Measurements from ENCODE around the gene GNG7.
"Not testable (repeated sequence)": the region's sequence is repeated elsewhere in the genome, so short reads cannot be mapped to it uniquely, and the experiment has no call there.

GNG7 gene

DNA sequence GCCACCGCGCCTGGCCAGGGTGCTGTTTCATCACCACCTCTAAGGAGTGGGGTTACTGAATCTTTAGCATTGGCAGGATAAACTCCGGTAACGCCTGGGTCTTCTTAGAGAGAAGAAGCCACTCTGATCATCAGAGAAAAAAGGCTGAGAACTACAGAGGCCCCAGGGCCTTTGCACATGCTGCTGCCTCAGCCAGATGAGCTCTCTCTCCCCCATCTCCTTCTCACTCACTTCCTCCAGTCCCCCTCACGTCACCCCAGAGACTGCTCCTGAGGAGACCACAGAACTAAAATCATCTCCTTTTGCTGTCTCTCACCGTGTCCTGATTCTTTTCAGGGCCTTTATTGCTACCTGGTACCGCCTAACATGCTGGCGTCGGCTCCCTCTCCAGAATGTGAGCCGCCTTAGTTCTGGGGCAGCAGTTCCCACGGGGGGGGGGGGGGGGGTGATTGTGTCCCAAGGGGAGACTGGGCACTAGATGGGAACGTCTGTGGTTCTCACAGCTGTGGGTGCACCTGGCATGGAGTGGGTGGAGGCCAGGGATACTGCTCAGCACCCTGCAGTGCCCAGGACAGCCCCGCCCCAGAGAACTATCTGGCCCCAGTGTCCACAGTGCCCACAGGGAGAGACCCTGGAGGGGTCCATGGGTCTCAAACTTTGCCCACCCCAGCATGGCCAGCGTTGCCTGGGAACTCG lies 23.8 kb upstream of the GNG7 start:
- DNase-seq = no peak

GRCh38 chr19:2724148-2724557 lies 21.7 kb upstream of the GNG7 start:
- DNase-seq = no peak

GRCh38 chr19:2723747-2724146 lies 21.3 kb upstream of the GNG7 start:
- no peak for DNase-seq

DNA sequence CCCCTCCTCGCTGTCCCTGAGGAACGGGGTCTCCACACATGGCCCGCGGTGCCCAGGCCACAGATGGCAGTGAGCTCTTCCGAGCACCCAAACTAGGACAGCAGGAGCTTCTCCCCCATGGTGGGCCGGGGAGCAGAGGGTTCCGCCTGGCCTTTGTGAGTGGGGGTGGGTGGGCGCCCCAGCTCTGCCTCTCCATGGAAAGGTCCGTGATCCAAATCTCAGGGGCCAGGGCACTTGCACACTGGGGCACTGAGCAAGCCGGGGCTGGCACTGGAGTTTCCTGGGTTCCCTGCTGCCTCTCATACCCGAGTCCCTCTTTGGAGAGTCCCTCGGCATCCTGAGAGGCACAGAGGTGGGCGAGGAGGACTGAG lies 20.8 kb upstream of the GNG7 start:
- DNase-seq = no peak

GRCh38 chr19:2722541-2723344 lies 20.2 kb upstream of the GNG7 start:
- DNase-seq = no peak

- no peak for DNase-seq
Observed at GRCh38 chr19:2721570-2722540, 19.4 kb upstream of the GNG7 start.

DNA sequence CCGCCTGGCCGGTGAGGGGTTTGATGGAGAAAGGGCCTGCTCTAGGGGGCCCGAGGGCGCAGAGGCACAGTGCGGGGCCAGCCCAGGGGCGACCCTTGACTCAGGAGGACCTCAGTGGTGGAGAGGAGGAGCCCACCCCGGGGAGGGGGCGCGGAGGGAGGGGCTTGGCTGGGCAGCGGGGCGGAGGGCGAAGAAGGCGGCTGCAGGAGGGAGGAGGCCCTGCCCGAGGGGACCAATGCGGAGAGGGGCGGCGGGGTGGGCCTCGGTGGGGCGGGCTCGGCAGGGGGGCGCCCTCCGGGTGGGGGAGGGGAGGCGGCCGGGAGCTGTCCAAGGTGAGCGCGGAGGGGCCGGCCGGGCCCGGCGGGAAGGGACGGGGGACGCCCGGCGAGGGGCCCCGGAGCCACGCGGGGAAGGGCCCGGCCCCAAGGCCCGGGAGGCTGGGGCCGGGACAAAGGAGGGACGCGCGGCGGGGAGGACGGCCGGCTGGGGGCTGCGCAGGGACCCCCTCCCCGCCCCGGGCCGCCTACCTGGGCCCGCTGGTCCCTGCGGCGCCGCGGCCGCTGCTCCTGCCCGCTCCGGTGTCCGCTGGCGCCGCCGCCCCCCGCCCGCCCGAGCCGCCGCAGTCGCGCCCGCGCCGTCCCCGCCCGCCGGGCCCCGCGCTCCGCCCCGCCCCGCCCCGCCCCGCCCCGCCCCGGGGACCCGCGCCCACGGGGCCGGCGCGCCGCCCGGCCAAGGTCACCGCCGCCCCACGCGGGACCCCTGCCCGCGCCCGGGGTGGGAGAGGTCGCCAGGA lies 18.5 kb upstream of the GNG7 start, which contains the start of gene DIRAS1:
Gene DIRAS1 (minus strand): TSS at position 596 of the 793 bp plus-strand sequence. CDS start 3,566 bp downstream, outside the sequence.
- no peak for DNase-seq

DNA sequence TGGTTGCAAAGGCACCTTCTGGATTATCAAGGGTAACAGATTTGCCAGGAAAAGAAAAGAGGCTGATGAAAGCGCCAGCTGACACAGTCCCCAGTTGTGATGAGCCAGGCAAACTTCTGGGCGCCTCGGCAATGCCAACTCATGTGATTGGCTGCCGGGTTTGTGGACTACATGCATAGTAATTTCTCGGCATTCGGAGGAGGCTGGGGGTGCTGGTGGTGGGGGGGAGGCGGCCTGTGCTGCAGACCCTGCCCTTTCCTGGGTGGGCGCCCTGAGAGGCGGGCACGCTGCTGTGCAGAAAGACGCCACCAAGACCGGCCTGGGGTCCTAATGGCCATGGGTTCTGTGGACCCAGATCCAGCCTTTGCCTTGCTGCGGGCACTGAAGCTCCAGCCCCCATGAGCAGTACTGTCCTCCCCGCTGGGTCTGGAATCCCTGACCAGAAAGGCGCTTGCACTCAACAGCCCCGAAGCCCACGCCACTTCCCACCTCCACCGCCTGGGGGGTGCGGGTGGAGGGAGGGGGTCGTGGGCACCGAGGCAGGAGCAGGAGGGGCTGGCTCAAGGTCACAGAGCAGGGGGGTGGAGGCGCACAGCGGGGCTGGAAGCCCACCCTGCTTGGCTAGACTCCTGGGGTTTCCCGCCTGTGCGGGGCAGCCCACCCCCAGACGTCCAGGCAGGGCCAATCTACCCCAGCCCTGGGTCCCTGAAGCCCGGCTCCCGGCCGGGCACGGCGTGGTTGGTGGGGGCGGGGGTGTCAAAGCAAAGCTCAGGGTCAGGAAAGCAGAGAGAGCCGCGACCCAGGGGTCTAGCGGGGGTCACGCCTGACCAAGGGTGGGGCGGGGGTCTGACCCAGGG lies 17.7 kb upstream of the GNG7 start:
- DNase-seq = no peak

GRCh38 chr19:2719232-2719735 lies 16.8 kb upstream of the GNG7 start:
- no peak for DNase-seq

DNA sequence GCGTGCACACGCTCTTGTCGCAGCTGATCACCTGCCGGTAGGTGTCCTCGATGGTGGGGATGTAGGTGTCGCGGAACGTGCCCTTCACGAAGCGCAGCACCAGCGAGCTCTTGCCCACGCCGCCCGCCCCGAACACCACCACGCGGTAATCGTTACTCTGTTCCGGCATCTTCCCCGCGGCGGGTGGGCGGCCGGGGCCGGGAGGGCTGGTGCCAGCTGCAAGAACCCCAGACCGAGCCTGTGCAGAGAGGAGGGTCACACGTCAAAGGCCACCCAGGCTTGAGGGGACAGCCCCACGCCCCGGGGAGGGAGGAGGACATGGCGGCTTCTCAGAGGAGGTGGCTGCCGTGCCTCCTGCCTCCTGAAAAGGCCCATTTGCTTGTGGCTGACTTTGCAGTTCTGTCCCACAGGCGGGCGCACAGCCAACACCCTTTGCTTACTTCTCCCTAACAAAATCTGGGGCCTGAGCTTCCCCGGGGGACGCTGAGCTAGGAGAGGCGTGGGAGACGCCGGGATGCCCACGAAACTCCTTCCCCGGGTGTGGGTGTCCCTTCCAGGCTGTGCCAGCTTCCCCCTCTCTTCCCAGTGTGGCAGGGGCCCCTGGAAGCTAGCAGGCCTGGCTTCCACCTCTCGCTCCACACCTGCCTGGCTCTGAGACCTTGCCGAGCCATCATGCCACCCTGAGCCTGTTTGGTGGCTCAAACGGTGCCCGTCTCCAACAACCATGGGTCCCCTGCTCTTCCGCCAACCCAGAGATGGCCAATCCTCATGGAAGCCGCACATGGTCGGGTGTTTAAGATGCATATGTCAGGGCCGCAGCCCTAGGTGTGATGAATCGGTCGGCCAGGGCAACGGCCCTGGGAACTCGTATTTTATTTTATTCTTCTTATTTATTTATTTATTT lies 15.4 kb upstream of the GNG7 start:
- DNase-seq = no peak

- no peak for DNase-seq
Observed at GRCh38 chr19:2716722-2717637, 14.5 kb upstream of the GNG7 start.

- no peak for DNase-seq
Observed at GRCh38 chr19:2716275-2716650, 13.8 kb upstream of the GNG7 start.

DNA sequence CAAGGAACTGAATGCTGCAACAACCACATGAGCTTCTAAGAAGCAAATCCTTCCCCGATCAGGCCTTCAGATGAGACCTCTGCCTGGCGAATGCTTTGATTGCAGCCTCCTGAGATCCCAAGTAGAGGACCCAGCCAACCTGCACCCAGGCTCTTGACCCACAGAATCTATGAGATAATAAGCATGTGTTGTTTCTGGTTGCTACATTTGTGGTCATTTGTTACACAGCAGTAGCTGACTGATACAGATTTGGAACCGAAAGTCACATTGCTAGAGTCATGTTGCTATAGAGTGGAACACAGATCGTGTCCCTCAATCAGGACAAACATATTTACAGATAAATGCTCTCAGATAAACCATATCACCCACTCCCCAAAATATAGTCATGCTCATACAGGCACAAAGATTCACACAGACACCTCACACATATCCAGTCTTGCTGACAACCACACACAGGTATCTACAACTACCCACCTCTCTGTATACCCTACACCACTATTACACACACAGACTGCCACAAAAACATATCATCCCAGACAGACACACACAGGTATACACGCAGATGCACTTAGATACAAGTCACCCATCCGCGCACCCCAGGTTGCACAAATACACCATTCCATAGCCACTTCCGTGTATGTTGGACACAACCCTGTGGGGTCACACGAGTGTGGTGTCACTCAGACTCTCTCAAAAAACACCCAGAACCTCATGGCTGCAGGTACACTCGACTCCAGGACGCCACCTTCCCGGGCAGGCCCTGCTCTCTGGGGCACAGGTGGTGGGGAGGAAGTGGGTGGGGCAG lies 13.2 kb upstream of the GNG7 start:
- DNase-seq = no peak

GRCh38 chr19:2714531-2715269 lies 12.2 kb upstream of the GNG7 start:
- DNase-seq = no peak

- not testable (repeated sequence) for DNase-seq
Observed at GRCh38 chr19:2714102-2714501, 11.6 kb upstream of the GNG7 start.

DNA sequence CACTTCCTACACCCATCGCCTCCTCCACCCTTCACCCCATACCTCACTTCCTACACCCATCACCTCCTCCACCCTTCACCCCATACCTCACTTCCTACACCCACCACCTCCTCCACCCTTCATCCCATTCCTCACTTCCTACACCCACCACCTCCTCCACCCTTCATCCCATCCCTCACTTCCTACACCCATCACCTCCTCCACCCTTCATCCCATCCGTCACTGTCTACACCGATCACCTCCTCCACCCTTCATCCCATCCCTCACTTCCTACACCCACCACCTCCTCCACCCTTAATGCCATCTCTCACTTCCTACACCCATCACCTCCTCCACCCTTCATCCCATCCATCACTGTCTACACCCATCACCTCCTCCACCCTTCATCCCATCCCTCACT lies 10.7 kb upstream of the GNG7 start:
- not testable (repeated sequence) for DNase-seq

- DNase-seq = no peak
Observed at GRCh38 chr19:2711875-2712205, 9.3 kb upstream of the GNG7 start.

Data from NCI-H748 treated with DMSO at 0.1 percent for 48 hours (cell line).